Fibroblast of lung (primary cell): ENCODE measurements around the gene PRPF6. TPM values are rescaled to one million over a fixed set of nuclear protein-coding genes. Genes with fewer than 3 reads are reported as not detected.
A peak's percentile ranks its signal among the peaks of the same experiment; 100 is the strongest.

Source experiments
- DNase-seq, 2 donors: peaks; one replicate each; pipeline versions ENCODE4 v3.0.0 to v3.0.0-alpha.2; 2010; ENCODE audit warnings: low read depth in 2 of 2
- H2AFZ ChIP-seq: 2 replicates; pipeline ENCODE4 v1.5.1; 2012; ENCODE audit warnings: low read length, control low read depth, inconsistent platforms
- H3K27ac ChIP-seq: 2 replicates; pipeline ENCODE4 v1.5.1; 2011; ENCODE audit warnings: low read length, control low read depth; ENCODE audit not compliant: insufficient read depth
- H3K27me3 ChIP-seq: 2 replicates; pipeline ENCODE4 v1.5.1; 2011; ENCODE audit warnings: mild to moderate bottlenecking, low read length; ENCODE audit not compliant: control insufficient read depth, insufficient read depth
- H3K36me3 ChIP-seq: 2 replicates; pipeline ENCODE4 v1.5.1; 2011; ENCODE audit warnings: low read length; ENCODE audit not compliant: control insufficient read depth, insufficient read depth
- H3K4me1 ChIP-seq: 2 replicates; pipeline ENCODE4 v1.5.1; 2011; ENCODE audit warnings: low read length; ENCODE audit not compliant: control insufficient read depth, insufficient read depth; ENCODE audit errors: extremely low read depth
- H3K4me2 ChIP-seq: 2 replicates; pipeline ENCODE4 v1.5.1; 2011; ENCODE audit warnings: low read length, control low read depth; ENCODE audit not compliant: insufficient read depth; ENCODE audit errors: extremely low read depth
- H3K4me3 ChIP-seq, 4 experiments: fragments of 200-600 bp in 1 of 4; sonication (generic) in 1 of 4; replicated peaks in 1 of 4; 2 replicates each; pipeline ENCODE4 v1.5.1; 2011 to 2016; ENCODE audit warnings: low read length in 4 of 4, low read depth in 3 of 4, mild to moderate bottlenecking in 3 of 4, control low read depth in 2 of 4, inconsistent platforms in 1 of 4, mixed read lengths in 1 of 4; ENCODE audit not compliant: insufficient read depth in 1 of 4; ENCODE audit errors: control extremely low read depth in 1 of 4
- H3K79me2 ChIP-seq: 2 replicates; pipeline ENCODE4 v1.5.1; 2012; ENCODE audit warnings: mild to moderate bottlenecking, low read length, inconsistent platforms; ENCODE audit not compliant: control insufficient read depth, insufficient read depth
- H3K9ac ChIP-seq: 2 replicates; pipeline ENCODE4 v1.5.1; 2011; ENCODE audit warnings: mild to moderate bottlenecking, low read length, control low read depth; ENCODE audit not compliant: insufficient read depth
- H3K9me3 ChIP-seq: 2 replicates; pipeline ENCODE4 v1.5.1; 2012; ENCODE audit warnings: low read depth, low read length; ENCODE audit not compliant: control insufficient read depth, insufficient read depth
- H4K20me1 ChIP-seq: 2 replicates; pipeline ENCODE4 v1.5.1; 2011; ENCODE audit warnings: low read length; ENCODE audit not compliant: control insufficient read depth, insufficient read depth; ENCODE audit errors: extremely low read depth
- CTCF ChIP-seq, 2 donors: IDR thresholded peaks in 1 of 2; conservative IDR thresholded peaks in 1 of 2; 1 replicate in 1 of 2; 2 replicates in 1 of 2; pipeline ENCODE4 v1.5.1; 2011 to 2012; ENCODE audit warnings: low read length in 2 of 2, control low read depth in 1 of 2, inconsistent platforms in 1 of 2, low read depth in 1 of 2, mild to moderate bottlenecking in 1 of 2
- EZH2 ChIP-seq: IDR thresholded peaks from 2 replicates; pipeline ENCODE4 v1.5.1; 2012; ENCODE audit warnings: low read length, control low read depth, mild to moderate bottlenecking; ENCODE audit errors: missing control alignments
- polyA plus RNA-seq, 2 donors: library from polyadenylated mRNA; depleted of rRNA in 1 of 2; stranded (reverse) in 1 of 2; unstranded in 1 of 2; fragments of >200 nt; gene quantifications; 2 replicates each; pipeline ENCODE4 v1.2.1, GENCODE V29; 2011 to 2012; ENCODE audit warnings: missing spikeins in 1 of 2
- total RNA-seq: library from RNA; depleted of rRNA; stranded (reverse); fragments of >200 nt; gene quantifications from 2 replicates; pipeline ENCODE4 v1.2.1, GENCODE V29; 2014

PRPF6 gene
- total and polyA plus RNA-seq, 2 donors (not counting 1 experiment from before 2014, with no cell fraction given) = 28.2 to 52.0 TPM

GRCh38 chr20:64003960-64004725 is 23.2 kb downstream of the PRPF6 start:
- no peak overlapping the region for H3K4me3 ChIP-seq
- no peak overlapping the region for H3K9ac ChIP-seq
- H3K36me3 ChIP-seq = peaks cover 17% of the 10 kb centered on the region
- peaks cover 3% of the 10 kb centered on the region for H3K4me1 ChIP-seq
- no peaks in the 10 kb centered on the region for H4K20me1 ChIP-seq
- DNase-seq = peak in 1 of 2 donors; percentile 39
- no peak overlapping the region for H3K27ac ChIP-seq
- H3K4me2 ChIP-seq = no peak overlapping the region
- H2AFZ ChIP-seq = no peak overlapping the region
- no peak for TF ChIP-seq CTCF (conservative IDR thresholded peaks at IDR 0.05 in 1 of 2, IDR thresholded peaks at IDR 0.05 in 1 of 2; ENCODE audit: low read depth in 1 of 2, low read length in 2 of 2)
- TF ChIP-seq EZH2 = no peak
- H3K27me3 ChIP-seq = no peaks in the 10 kb centered on the region
- H3K9me3 ChIP-seq = no peaks in the 10 kb centered on the region
- H3K79me2 ChIP-seq = peaks cover 4% of the 10 kb centered on the region

GRCh38 chr20:64005394-64005793 is 24.5 kb downstream of the PRPF6 start:
- H3K4me2 ChIP-seq = no peak overlapping the region
- H3K27ac ChIP-seq = no peak overlapping the region
- peak in 1 of 2 donors; percentile 35 for DNase-seq
- no peaks in the 10 kb centered on the region for H3K9me3 ChIP-seq
- H4K20me1 ChIP-seq = no peaks in the 10 kb centered on the region
- H3K27me3 ChIP-seq = no peaks in the 10 kb centered on the region
- H3K9ac ChIP-seq = no peak overlapping the region
- H3K79me2 ChIP-seq = peaks cover 4% of the 10 kb centered on the region
- peaks cover 17% of the 10 kb centered on the region for H3K36me3 ChIP-seq
- H3K4me3 ChIP-seq = no peak overlapping the region
- H3K4me1 ChIP-seq = peaks cover 3% of the 10 kb centered on the region
- H2AFZ ChIP-seq = no peak overlapping the region
- TF ChIP-seq EZH2 (no peak), CTCF (conservative IDR thresholded peaks at IDR 0.05 in 1 of 2, IDR thresholded peaks at IDR 0.05 in 1 of 2; ENCODE audit: low read depth in 1 of 2, low read length in 2 of 2) (no peak)

- DNase-seq = no peak
- no peaks in the 10 kb centered on the region for H3K9me3 ChIP-seq
- no peak overlapping the region for H3K9ac ChIP-seq
- H3K36me3 ChIP-seq = peaks cover 23% of the 10 kb centered on the region
- no peak overlapping the region for H3K4me3 ChIP-seq
- peaks cover 4% of the 10 kb centered on the region for H3K79me2 ChIP-seq
- H4K20me1 ChIP-seq = no peaks in the 10 kb centered on the region
- H2AFZ ChIP-seq = no peak overlapping the region
- no peak overlapping the region for H3K4me2 ChIP-seq
- no peaks in the 10 kb centered on the region for H3K27me3 ChIP-seq
- H3K4me1 ChIP-seq = peaks cover 3% of the 10 kb centered on the region
- H3K27ac ChIP-seq = no peak overlapping the region
- TF ChIP-seq EZH2 = no peak
- no peak for TF ChIP-seq CTCF (conservative IDR thresholded peaks at IDR 0.05 in 1 of 2, IDR thresholded peaks at IDR 0.05 in 1 of 2; ENCODE audit: low read depth in 1 of 2, low read length in 2 of 2)
These were observed 25.6 kb downstream of the PRPF6 start for GRCh38 chr20:64006490-64006889.
